Measurements from ENCODE around the gene ZNF132.

- TF ChIP-seq CTCF (IDR thresholded peaks at IDR 0.05) (no peak), POLR2A (IDR thresholded peaks at IDR 0.05) (no peak)
These were observed 603 bp upstream of the ZNF132 start for GRCh38 chr19:58440556-58440955.

Measured in testis (tissue), 2 donors.